PFSK-1 (cell line): ENCODE data around the gene ATP5PB.

Experiments
- POLR2AphosphoS5 ChIP-seq: IDR thresholded peaks from 2 replicates; pipeline ENCODE4 v1.6.1; 2012; ENCODE audit warnings: low read depth, mild to moderate bottlenecking, control low read depth, low read length, moderate library complexity
- REST ChIP-seq, 2 experiments: IDR thresholded peaks; 2 replicates each; pipeline versions ENCODE4 v1.6.1 to v1.8.0; 2011 to 2012; ENCODE audit warnings: low read depth in 2 of 2, low read length in 2 of 2, control low read depth in 1 of 2, inconsistent platforms in 1 of 2, mild to moderate bottlenecking in 1 of 2, moderate library complexity in 1 of 2; ENCODE audit not compliant: insufficient read depth in 1 of 2
- SIN3A ChIP-seq: IDR thresholded peaks from 2 replicates; pipeline ENCODE4 v1.6.1; 2012; ENCODE audit warnings: mild to moderate bottlenecking, low read length, moderate library complexity, borderline replicate concordance; ENCODE audit not compliant: insufficient read depth
- TAF1 ChIP-seq: IDR thresholded peaks from 2 replicates; pipeline ENCODE4 v1.6.1; 2012; ENCODE audit warnings: low read length, control low read depth, borderline replicate concordance; ENCODE audit not compliant: insufficient read depth

- TF ChIP-seq POLR2AphosphoS5: no peak
- TF ChIP-seq TAF1: no peak
- TF ChIP-seq REST (IDR thresholded peaks at IDR 0.05; ENCODE audit: insufficient read depth in 1 of 2, low read depth in 2 of 2, low read length in 2 of 2): no peak
- no peak for TF ChIP-seq SIN3A
These were observed 44.7 kb upstream of the ATP5PB start for GRCh38 chr1:111404588-111404987.
